Hepatocyte (in vitro differentiated cells): ENCODE data around the gene HHAT.

Experiments used
- CTCF ChIP-seq: fragments of 200-600 bp; sonication (generic); IDR thresholded peaks from 2 replicates; pipeline ENCODE4 v1.5.1; 2016; ENCODE audit warnings: antibody characterized with exemption, mild to moderate bottlenecking; ENCODE audit not compliant: poor library complexity
- EZH2 ChIP-seq: fragments of 200-600 bp; sonication (generic); IDR thresholded peaks from 2 replicates; pipeline ENCODE4 v1.6.1; 2016; ENCODE audit warnings: antibody characterized with exemption, mild to moderate bottlenecking, borderline replicate concordance
- EZH2phosphoT487 ChIP-seq: fragments of 200-600 bp; sonication (generic); IDR thresholded peaks from one replicate; pipeline ENCODE4 v1.6.1; 2018; ENCODE audit warnings: antibody characterized with exemption, mild to moderate bottlenecking, low read depth, moderate library complexity; ENCODE audit not compliant: unreplicated experiment, severe bottlenecking

- no peak for TF ChIP-seq CTCF
- no peak for TF ChIP-seq EZH2
- no peak for TF ChIP-seq EZH2phosphoT487
Measured at GRCh38 chr1:210655511-210655910, 326.8 kb downstream of the HHAT start.
